Bronchial epithelial cell (primary cell): ENCODE results near the gene COCH. TPM values are rescaled to one million over a fixed set of nuclear protein-coding genes. Genes with fewer than 3 reads are reported as not detected.

Experiments
- DNase-seq: peaks from one replicate; pipeline ENCODE4 v3.0.0-alpha.2; 2010; ENCODE audit warnings: low read depth
- FAIRE-seq: peaks from 2 replicates; lab custom pipeline; 2011; peaks lifted over from hg19 to GRCh38; lab: Jason Lieb, UNC
- H3K27me3 ChIP-seq: 2 replicates; pipeline ENCODE4 v1.5.1; 2011; ENCODE audit warnings: low read length; ENCODE audit not compliant: control insufficient read depth, insufficient read depth
- H3K36me3 ChIP-seq: 2 replicates; pipeline ENCODE4 v1.5.1; 2011; ENCODE audit warnings: low read length; ENCODE audit not compliant: control insufficient read depth, insufficient read depth
- H3K4me3 ChIP-seq: 2 replicates; pipeline ENCODE4 v1.5.1; 2011; ENCODE audit warnings: mild to moderate bottlenecking, low read depth, low read length, control low read depth
- total RNA-seq: library from RNA; depleted of rRNA; stranded (reverse); fragments of >200 nt; gene quantifications from 2 replicates; pipeline ENCODE4 v1.2.1, GENCODE V29; 2014
- TF ChIP-seq, protein P1 (sequence below): IDR thresholded peaks from 2 replicates; pipeline ENCODE4 v1.5.1; 2011; ENCODE audit warnings: mild to moderate bottlenecking, moderate library complexity, low read length, control low read depth, inconsistent platforms; ENCODE audit not compliant: insufficient read depth, severe bottlenecking

The COCH gene
- total RNA-seq, 1 donor from 2014 or later = 0.26 TPM

DNA sequence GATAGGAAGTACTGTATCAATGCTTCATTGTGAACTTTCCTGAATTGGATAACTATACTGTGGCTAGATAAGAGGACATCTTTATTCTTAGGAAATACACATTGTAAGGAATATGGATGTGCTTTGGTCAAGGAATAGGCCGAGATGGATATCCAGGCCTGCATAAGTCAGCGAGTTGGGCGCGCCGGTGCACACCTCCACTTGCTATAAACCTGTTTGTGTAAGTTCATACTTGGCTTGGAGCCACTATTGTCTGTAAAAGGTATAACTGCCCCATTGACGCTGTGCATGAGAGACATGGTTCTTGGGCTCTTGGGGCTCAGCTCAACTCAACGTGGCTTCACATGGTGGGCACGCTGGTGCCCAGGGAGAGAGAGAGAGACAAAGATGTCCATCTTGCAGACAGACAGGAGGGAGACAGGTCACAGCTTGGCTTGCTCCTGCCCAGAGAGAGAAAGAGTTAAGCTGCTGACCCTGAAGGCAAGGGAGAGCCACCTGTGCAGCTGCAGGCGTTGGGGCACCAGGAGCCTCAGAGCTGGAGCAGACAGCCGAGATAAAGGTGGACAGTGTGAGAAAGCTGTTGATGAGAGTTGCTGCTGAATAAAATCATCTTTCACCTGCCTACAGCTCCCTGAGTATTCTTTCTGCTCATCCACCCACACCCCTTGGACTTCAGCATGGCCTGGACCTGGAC lies 34.1 kb upstream of the COCH start:
- Histone ChIP-seq H3K27me3 (no peaks in the 10 kb centered on the region), H3K36me3 (no peaks in the 10 kb centered on the region), H3K4me3 (no peak overlapping the region)
- DNase-seq (no peak), FAIRE-seq (no peak)
- TF ChIP-seq, protein P1, sequence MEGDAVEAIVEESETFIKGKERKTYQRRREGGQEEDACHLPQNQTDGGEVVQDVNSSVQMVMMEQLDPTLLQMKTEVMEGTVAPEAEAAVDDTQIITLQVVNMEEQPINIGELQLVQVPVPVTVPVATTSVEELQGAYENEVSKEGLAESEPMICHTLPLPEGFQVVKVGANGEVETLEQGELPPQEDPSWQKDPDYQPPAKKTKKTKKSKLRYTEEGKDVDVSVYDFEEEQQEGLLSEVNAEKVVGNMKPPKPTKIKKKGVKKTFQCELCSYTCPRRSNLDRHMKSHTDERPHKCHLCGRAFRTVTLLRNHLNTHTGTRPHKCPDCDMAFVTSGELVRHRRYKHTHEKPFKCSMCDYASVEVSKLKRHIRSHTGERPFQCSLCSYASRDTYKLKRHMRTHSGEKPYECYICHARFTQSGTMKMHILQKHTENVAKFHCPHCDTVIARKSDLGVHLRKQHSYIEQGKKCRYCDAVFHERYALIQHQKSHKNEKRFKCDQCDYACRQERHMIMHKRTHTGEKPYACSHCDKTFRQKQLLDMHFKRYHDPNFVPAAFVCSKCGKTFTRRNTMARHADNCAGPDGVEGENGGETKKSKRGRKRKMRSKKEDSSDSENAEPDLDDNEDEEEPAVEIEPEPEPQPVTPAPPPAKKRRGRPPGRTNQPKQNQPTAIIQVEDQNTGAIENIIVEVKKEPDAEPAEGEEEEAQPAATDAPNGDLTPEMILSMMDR = no peak

DNA sequence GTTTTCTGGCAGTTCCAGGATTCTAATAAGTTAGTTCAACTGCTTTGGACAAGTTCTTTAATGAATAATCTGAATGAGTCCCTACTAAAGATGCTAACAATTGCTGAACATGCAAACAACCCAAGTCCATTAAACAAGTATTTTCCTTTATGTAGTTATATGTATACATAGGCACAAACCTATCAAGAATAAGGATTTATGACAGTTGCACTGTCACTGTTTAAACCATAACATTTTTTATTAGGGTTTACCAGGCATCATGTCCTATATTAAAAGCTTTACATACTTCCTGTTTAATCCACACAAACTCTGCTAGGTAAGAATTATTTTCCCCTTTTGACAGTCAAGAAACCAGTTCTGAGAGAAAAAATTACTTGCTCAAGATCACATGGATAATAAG lies 31.9 kb upstream of the COCH start:
- DNase-seq = no peak
- no peak for FAIRE-seq
- Histone ChIP-seq H3K4me3 (no peak overlapping the region), H3K36me3 (no peaks in the 10 kb centered on the region), H3K27me3 (no peaks in the 10 kb centered on the region)
- TF ChIP-seq, protein P1 = no peak

GRCh38 chr14:30848449-30849240 lies 25.7 kb upstream of the COCH start:
- Histone ChIP-seq H3K27me3 (no peaks in the 10 kb centered on the region), H3K36me3 (no peaks in the 10 kb centered on the region), H3K4me3 (no peak overlapping the region)
- FAIRE-seq (no peak), DNase-seq (no peak)
- TF ChIP-seq, protein P1 = no peak

DNA sequence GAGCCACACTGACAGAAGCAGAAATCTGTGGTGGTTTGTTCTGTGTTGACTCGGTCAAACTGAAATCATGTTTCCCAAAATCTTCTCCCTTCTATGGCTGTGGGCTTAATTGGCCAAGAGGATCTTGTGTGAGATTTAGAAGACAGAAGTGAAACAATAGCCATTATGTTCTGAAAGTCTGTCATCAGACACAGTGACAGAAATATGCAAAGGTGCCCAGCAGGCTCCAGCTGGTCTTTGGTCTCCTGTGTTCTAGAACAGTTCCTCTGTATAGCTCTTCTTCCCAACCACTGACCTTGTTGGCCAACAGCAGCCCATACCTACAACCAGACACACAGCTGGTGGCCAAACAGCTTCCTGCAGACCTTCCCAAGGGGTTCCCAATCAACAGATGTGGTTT lies 25.0 kb upstream of the COCH start:
- TF ChIP-seq, protein P1 = no peak
- Histone ChIP-seq H3K27me3 (no peaks in the 10 kb centered on the region), H3K36me3 (no peaks in the 10 kb centered on the region), H3K4me3 (no peak overlapping the region)
- FAIRE-seq (no peak), DNase-seq (no peak)

DNA sequence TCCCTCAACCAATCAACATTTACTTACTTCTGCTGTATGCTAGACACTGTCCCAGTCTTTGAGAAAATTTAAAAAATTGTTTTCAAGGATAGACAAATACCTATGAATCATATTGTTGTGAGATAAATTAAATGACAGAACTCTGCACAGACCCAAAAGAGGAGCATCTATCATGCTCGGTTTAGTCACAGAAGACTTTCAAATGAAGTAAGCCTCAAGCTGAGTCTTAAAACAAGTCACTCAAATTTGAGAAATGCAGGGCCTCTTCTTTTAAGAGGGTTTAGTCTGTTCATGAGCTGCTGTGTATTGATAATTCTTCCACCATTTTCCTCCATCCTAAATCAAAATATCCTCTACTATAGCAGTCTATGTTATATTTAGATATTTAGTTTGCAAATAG lies 24.4 kb upstream of the COCH start:
- TF ChIP-seq, protein P1 = no peak
- Histone ChIP-seq H3K27me3 (no peaks in the 10 kb centered on the region), H3K4me3 (no peak overlapping the region), H3K36me3 (no peaks in the 10 kb centered on the region)
- DNase-seq (no peak), FAIRE-seq (no peak)

- TF ChIP-seq, protein P1 = no peak
- DNase-seq = no peak
- Histone ChIP-seq H3K4me3 (no peak overlapping the region), H3K36me3 (no peaks in the 10 kb centered on the region), H3K27me3 (no peaks in the 10 kb centered on the region)
- no peak for FAIRE-seq
Observed at GRCh38 chr14:30853946-30854345, 20.4 kb upstream of the COCH start.
